A549 (cell line): ENCODE results near the gene SP140L. TPM values are rescaled to one million over a fixed set of nuclear protein-coding genes. Genes with fewer than 3 reads are reported as not detected.

ENCODE experiments used
- ATAC-seq, 2 experiments: fragments of 200-7000 bp in 1 of 2; fragments of >200 bp in 1 of 2; cut with Nextera tagmentation in 1 of 2; cut with Tn5 transposase in 1 of 2; 3 replicates each; pipeline versions ENCODE4 v1.8.0 to v1.9.1; 2018 to 2020; ENCODE audit warnings: mild to moderate bottlenecking in 1 of 2, moderate library complexity in 1 of 2
- CTCF ChIA-PET: fragments of 300-600 bp; sonication (Branson Sonifier 250); formaldehyde crosslinking; extraction: SDS; loops from one replicate; lab custom pipeline; 2021; ENCODE audit warnings: antibody characterized with exemption, inconsistent platforms; lab: Yijun Ruan, JAX
- POLR2A ChIA-PET: fragments of 350-600 bp; formaldehyde crosslinking; extraction: SDS; loops from one replicate; lab custom pipeline; 2021; ENCODE audit warnings: antibody characterized with exemption, inconsistent platforms; lab: Yijun Ruan, JAX
- DNase-seq, 2 experiments: peaks; one replicate each; pipeline versions ENCODE4 v3.0.0 to v3.0.0-alpha.2; 2011 to 2016; ENCODE audit warnings: low read depth in 1 of 2, low spot score in 1 of 2
- FAIRE-seq: peaks from 2 replicates; lab custom pipeline; 2011; peaks lifted over from hg19 to GRCh38; lab: Jason Lieb, UNC
- H3K27ac ChIP-seq, 2 experiments: fragments of >200 bp; sonication (Bioruptor Twin); formaldehyde crosslinking; 3 replicates each; pipeline ENCODE4 v1.5.1; 2016 to 2017
- H3K4me1 ChIP-seq: fragments of >200 bp; sonication (Bioruptor Twin); formaldehyde crosslinking; 3 replicates; pipeline ENCODE4 v1.6.1; 2016
- H3K4me2 ChIP-seq: fragments of >200 bp; sonication (Bioruptor Twin); formaldehyde crosslinking; 3 replicates; pipeline ENCODE4 v1.6.1; 2016
- H3K4me3 ChIP-seq: fragments of >200 bp; sonication (Bioruptor Twin); formaldehyde crosslinking; 3 replicates; pipeline ENCODE4 v1.5.1; 2016
- H3K9me3 ChIP-seq: fragments of >200 bp; sonication (Bioruptor Twin); formaldehyde crosslinking; 3 replicates; pipeline ENCODE4 v1.6.1; 2016
- CEBPB ChIP-seq, 2 experiments: fragments of >200 bp in 1 of 2; sonication (Bioruptor Twin) in 1 of 2; formaldehyde crosslinking in 1 of 2; IDR thresholded peaks; 2 replicates each; pipeline ENCODE4 v1.6.1; 2012 to 2016
- CHD4 ChIP-seq: fragments of 200-600 bp; sonication (generic); IDR thresholded peaks from 2 replicates; pipeline ENCODE4 v1.6.1; 2016; ENCODE audit warnings: antibody characterized with exemption, mild to moderate bottlenecking, borderline replicate concordance
- HOXA7 ChIP-seq: fragments of 250-450 bp; sonication (Bioruptor Pico); IDR thresholded peaks from 2 replicates; pipeline ENCODE4 v1.5.0; 2020; ENCODE audit warnings: mild to moderate bottlenecking, moderate library complexity
- JUN ChIP-seq, 2 experiments: fragments of >200 bp; sonication (Bioruptor Twin); formaldehyde crosslinking; IDR thresholded peaks; 2 replicates in 1 of 2; 3 replicates in 1 of 2; pipeline ENCODE4 v1.6.1; 2016 to 2017
- KDM1A ChIP-seq: fragments of 200-600 bp; sonication (generic); IDR thresholded peaks from 2 replicates; pipeline ENCODE4 v1.6.1; 2016; ENCODE audit warnings: low read depth, mild to moderate bottlenecking
- MAFK ChIP-seq: fragments of 450-650 bp; IDR thresholded peaks from 2 replicates; pipeline ENCODE4 v1.6.1; 2014; ENCODE audit not compliant: partially characterized antibody
- NFE2L2 ChIP-seq: fragments of 150-350 bp; conservative IDR thresholded peaks from 2 replicates; pipeline ENCODE4 v1.6.1; 2014; ENCODE audit warnings: low read length
- NR3C1 ChIP-seq: fragments of >200 bp; sonication (Bioruptor Twin); formaldehyde crosslinking; IDR thresholded peaks from 3 replicates; pipeline ENCODE4 v1.6.1; 2017
- PHF8 ChIP-seq: fragments of 200-600 bp; sonication (generic); IDR thresholded peaks from 2 replicates; pipeline ENCODE4 v1.6.1; 2016; ENCODE audit warnings: low read depth, mild to moderate bottlenecking, antibody characterized with exemption, moderate library complexity, borderline replicate concordance
- RCOR1 ChIP-seq: fragments of 150-350 bp; IDR thresholded peaks from 2 replicates; pipeline ENCODE4 v1.6.1; 2014; ENCODE audit warnings: antibody characterized with exemption, low read length, low read depth
- ZC3H11A ChIP-seq: fragments of 450-650 bp; IDR thresholded peaks from 2 replicates; pipeline ENCODE4 v1.6.1; 2014; ENCODE audit warnings: antibody characterized with exemption, mild to moderate bottlenecking
- ZSCAN20 ChIP-seq: fragments of 250-450 bp; sonication (Bioruptor Pico); IDR thresholded peaks from 2 replicates; pipeline ENCODE4 v1.8.0; 2022; ENCODE audit warnings: mild to moderate bottlenecking, moderate library complexity
- WGBS: methylation state at CpG from one replicate; pipeline ENCODE4 v1.1.6; 2017; ENCODE audit errors: missing lambda C conversion rate; 5-methylcytosine and 5-hydroxymethylcytosine counted together
- polyA plus RNA-seq, 4 experiments: library from polyadenylated mRNA; depleted of rRNA in 3 of 4; stranded (reverse); fragments of >200 nt; fragmentation: RNase III in 1 of 4; extraction: RNeasy Plus Mini Kit Qiagen cat#74134 plus additional on column Dnase treatment in 1 of 4; gene quantifications; 2 replicates in 3 of 4; 3 replicates in 1 of 4; pipeline ENCODE4 v1.2.3, GENCODE V29; 2011 to 2017
- TF ChIP-seq, protein P1 (sequence below): fragments of >200 bp; sonication (Bioruptor Twin); formaldehyde crosslinking; IDR thresholded peaks from 2 replicates; pipeline ENCODE4 v1.6.1; 2016
- TF ChIP-seq, protein P2 (sequence below): IDR thresholded peaks from 2 replicates; pipeline ENCODE4 v1.6.1; 2012; ENCODE audit warnings: low read depth, borderline replicate concordance
- TF ChIP-seq, protein P3 (sequence below): IDR thresholded peaks from 2 replicates; pipeline ENCODE4 v1.6.1; 2012
- TF ChIP-seq, protein P4 (sequence below): fragments of >200 bp; sonication (Bioruptor Twin); formaldehyde crosslinking; IDR thresholded peaks from 3 replicates; pipeline ENCODE4 v1.5.1; 2016

SP140L gene
- polyA plus RNA-seq, 2 of the 4 experiments (the other 2 are of a cell fraction): 1.7 to 2.5 TPM

DNA sequence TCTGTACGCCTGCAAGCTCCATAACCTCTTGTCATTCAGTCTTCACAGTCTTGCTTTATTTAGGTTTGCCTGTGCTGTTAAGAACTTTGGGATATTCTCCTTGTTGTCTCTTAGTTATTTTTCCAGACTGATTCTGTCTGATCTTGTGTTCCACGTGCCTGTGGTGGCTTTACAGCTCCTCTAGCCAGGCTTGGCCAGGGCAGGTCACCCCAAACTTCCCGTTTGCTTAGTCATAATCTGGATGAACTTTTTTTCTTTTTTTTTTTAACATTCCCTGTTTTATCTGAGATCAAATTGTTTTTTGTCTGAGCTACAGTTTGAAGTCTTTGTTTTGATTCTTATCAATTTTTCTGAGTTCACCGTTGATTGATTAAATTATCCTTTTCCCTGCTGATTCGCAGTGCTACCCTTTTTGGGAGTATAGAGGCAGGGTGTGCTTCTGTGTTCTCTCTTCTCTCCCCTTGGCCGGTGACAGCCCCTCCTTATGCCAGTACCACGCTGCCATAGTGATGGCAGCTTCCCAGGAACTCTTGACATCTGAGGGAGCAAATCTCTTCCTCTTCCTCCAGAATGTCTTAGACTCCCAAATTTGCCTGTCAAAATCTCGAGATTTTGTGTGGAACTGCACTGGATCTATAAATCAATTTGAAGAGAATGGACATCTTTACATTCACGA lies 91.5 kb downstream of the SP140L start:
- ChIA-PET CTCF (no interaction called here), POLR2A (no interaction called here)
- Histone ChIP-seq H3K4me1 (peaks cover 21% of the 10 kb centered on the region; the same call in 2 of the 3 replicates), H3K9me3 (no peaks in the 10 kb centered on the region), H3K4me3 (no peak overlapping the region), H3K27ac (no peak overlapping the region), H3K4me2 (peak overlapping the region; percentile 94)
- FAIRE-seq (no peak), ATAC-seq (no peak), DNase-seq (no peak)
- 86% methylated on average over 9 of the region's 9 CpGs for WGBS
- TF ChIP-seq CHD4 (no peak), PHF8 (no peak)

GRCh38 chr2:230419181-230419580 lies 92.2 kb downstream of the SP140L start:
- H3K9me3 ChIP-seq: no peaks in the 10 kb centered on the region
- DNase-seq: no peak
- H3K4me3 ChIP-seq: no peak overlapping the region
- ChIA-PET POLR2A (no interaction called here), CTCF (no interaction called here)
- H3K4me1 ChIP-seq: peaks cover 21% of the 10 kb centered on the region; the same call in 2 of the 3 replicates
- H3K4me2 ChIP-seq: no peak overlapping the region
- no peak overlapping the region for H3K27ac ChIP-seq
- ATAC-seq: no peak
- no peak for FAIRE-seq
- TF ChIP-seq CEBPB (IDR thresholded peaks at IDR 0.05): no peak
- TF ChIP-seq MAFK: peak; percentile 21
- WGBS: 88% methylated on average over 4 of the region's 4 CpGs

DNA sequence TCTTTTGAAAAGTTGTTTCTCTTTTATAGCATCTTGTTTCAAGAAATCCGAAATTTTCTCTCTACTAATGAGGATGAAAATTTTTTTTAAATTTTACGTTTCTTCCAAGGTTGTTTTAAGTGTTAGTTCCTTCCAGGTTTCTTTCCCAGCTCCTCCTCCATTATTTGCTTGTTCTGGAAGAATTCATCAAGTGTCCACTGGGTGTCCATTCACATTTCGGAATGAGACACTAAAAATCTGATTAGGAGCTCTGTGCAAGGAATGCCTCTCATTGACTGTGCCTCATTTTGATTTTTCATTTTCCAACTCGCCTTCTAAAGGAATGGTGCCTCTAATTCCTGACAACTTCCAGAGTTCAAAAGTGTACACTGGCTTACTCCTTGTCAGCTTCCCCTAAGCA lies 95.2 kb downstream of the SP140L start:
- CTCF ChIA-PET: interaction anchor here (0.9 kb wide), 1 partner anchor 9 kb away, joined by 3 read pairs; no protein-coding TSS in a partner anchor
- FAIRE-seq: no peak
- no peaks in the 10 kb centered on the region for H3K9me3 ChIP-seq

GRCh38 chr2:230423851-230424458 lies 97.0 kb downstream of the SP140L start:
- 90% methylated on average over 3 of the region's 3 CpGs for WGBS
- FAIRE-seq (no peak), DNase-seq (no peak), ATAC-seq (no peak; a peak in 1 of 6 replicates)
- Histone ChIP-seq H3K4me3 (no peak overlapping the region), H3K4me2 (no peak overlapping the region), H3K9me3 (no peaks in the 10 kb centered on the region; the same call in 2 of the 3 replicates), H3K27ac (no peak overlapping the region), H3K4me1 (no peaks in the 10 kb centered on the region)
- ChIA-PET CTCF (no interaction called here), POLR2A (no interaction called here)
- no peak for TF ChIP-seq ZC3H11A
- TF ChIP-seq RCOR1: no peak
- TF ChIP-seq, protein P1, sequence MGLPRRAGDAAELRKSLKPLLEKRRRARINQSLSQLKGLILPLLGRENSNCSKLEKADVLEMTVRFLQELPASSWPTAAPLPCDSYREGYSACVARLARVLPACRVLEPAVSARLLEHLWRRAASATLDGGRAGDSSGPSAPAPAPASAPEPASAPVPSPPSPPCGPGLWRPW: no peak
- TF ChIP-seq, protein P2, sequence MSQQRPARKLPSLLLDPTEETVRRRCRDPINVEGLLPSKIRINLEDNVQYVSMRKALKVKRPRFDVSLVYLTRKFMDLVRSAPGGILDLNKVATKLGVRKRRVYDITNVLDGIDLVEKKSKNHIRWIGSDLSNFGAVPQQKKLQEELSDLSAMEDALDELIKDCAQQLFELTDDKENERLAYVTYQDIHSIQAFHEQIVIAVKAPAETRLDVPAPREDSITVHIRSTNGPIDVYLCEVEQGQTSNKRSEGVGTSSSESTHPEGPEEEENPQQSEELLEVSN: no peak
- no peak for TF ChIP-seq NFE2L2
- TF ChIP-seq ZSCAN20 (CRISPR knock-in tag): no peak
- TF ChIP-seq, all 56 proteins: peak for 0

More for the DNA sequence above, 95.2 kb downstream of the SP140L start:
- no peak overlapping the region for H3K27ac ChIP-seq
- no peak overlapping the region for H3K4me2 ChIP-seq
- TF ChIP-seq HOXA7 (CRISPR knock-in tag): no peak
- peaks cover 15% of the 10 kb centered on the region; the same call in 2 of the 3 replicates for H3K4me1 ChIP-seq
- DNase-seq: no peak
- POLR2A ChIA-PET: no interaction called here
- ATAC-seq: no peak
- no peak overlapping the region for H3K4me3 ChIP-seq
- 77% methylated on average over 4 of the region's 4 CpGs for WGBS

GRCh38 chr2:230425377-230425776 lies 98.4 kb downstream of the SP140L start:
- 71% methylated on average over 1 of the region's 1 CpG for WGBS
- no peak for FAIRE-seq
- H3K27ac ChIP-seq: no peak overlapping the region
- H3K4me2 ChIP-seq: no peak overlapping the region
- no peak for ATAC-seq
- ChIA-PET POLR2A (no interaction called here), CTCF (no interaction called here)
- DNase-seq: no peak
- H3K9me3 ChIP-seq: peaks cover 6% of the 10 kb centered on the region; the same call in 1 of the 3 replicates
- H3K4me1 ChIP-seq: no peaks in the 10 kb centered on the region
- H3K4me3 ChIP-seq: no peak overlapping the region
- no peak for TF ChIP-seq NR3C1
- TF ChIP-seq KDM1A: no peak
- TF ChIP-seq CEBPB (IDR thresholded peaks at IDR 0.05): peak in 1 of 2 experiments; percentile 38; a peak in 1 of 4 replicates
- TF ChIP-seq JUN (IDR thresholded peaks at IDR 0.05): no peak
- TF ChIP-seq, protein P3, sequence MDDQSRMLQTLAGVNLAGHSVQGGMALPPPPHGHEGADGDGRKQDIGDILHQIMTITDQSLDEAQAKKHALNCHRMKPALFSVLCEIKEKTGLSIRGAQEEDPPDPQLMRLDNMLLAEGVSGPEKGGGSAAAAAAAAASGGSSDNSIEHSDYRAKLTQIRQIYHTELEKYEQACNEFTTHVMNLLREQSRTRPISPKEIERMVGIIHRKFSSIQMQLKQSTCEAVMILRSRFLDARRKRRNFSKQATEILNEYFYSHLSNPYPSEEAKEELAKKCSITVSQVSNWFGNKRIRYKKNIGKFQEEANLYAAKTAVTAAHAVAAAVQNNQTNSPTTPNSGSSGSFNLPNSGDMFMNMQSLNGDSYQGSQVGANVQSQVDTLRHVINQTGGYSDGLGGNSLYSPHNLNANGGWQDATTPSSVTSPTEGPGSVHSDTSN: no peak
- TF ChIP-seq, protein P4, sequence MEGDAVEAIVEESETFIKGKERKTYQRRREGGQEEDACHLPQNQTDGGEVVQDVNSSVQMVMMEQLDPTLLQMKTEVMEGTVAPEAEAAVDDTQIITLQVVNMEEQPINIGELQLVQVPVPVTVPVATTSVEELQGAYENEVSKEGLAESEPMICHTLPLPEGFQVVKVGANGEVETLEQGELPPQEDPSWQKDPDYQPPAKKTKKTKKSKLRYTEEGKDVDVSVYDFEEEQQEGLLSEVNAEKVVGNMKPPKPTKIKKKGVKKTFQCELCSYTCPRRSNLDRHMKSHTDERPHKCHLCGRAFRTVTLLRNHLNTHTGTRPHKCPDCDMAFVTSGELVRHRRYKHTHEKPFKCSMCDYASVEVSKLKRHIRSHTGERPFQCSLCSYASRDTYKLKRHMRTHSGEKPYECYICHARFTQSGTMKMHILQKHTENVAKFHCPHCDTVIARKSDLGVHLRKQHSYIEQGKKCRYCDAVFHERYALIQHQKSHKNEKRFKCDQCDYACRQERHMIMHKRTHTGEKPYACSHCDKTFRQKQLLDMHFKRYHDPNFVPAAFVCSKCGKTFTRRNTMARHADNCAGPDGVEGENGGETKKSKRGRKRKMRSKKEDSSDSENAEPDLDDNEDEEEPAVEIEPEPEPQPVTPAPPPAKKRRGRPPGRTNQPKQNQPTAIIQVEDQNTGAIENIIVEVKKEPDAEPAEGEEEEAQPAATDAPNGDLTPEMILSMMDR: no peak
